GM19463 (cell line): ENCODE data around the gene FAM76B.

Experiments used
- ATAC-seq: cut with Tn5 transposase; IDR thresholded peaks from one replicate; pipeline ENCODE4 v1.9.1; 2021; ENCODE audit warnings: mild to moderate bottlenecking, moderate library complexity; ENCODE audit not compliant: unreplicated experiment

The FAM76B gene

DNA sequence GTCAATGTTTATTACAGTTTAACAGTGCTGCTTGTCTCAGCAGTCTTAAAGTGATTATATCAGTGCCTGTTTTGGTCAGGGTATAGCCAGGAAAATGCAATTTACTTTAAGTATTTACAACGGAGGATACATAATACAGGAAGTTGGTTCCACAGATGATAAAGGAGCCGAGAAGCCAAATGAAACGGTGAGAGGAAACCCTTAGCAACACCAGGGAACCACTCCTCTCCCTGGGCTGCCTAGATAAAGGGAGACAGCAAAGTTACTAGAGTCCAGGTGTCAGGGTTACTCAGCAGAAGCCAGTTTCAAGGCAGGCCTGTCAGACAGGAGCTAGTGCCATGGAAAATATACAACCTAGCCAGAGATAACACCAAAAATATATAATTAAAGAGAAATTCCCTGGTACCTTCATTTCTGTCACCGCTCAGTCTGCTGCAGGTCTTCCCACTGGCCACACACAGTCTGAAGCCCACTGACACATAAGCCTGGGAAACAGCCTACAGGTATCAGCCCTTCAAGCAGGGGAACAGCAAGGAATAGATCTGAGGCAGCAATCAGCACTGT, 55.5 kb downstream of the FAM76B start:
- ATAC-seq, result no peak

GRCh38 chr11:95732930-95733602, 56.5 kb downstream of the FAM76B start:
- no peak for ATAC-seq

DNA sequence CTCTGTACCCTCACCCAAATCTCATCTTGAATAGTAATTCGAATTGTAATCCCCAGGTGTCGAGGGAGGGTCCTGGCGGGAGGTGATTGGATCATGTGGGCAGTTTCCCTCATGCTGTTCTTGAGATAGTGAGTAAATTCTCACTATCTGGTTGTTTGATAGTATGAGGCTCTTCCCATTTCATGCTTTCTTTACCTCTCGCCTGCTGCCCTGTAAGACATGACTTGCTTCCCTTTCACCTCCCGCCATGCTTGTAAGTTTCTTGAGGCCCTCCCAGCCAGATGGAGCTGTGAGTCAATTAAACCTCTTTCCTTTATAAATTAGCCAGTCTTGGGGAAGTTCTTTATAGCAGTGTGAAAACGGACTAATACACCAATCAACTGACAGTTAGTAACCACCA, 60.1 kb downstream of the FAM76B start:
- ATAC-seq, result no peak

DNA sequence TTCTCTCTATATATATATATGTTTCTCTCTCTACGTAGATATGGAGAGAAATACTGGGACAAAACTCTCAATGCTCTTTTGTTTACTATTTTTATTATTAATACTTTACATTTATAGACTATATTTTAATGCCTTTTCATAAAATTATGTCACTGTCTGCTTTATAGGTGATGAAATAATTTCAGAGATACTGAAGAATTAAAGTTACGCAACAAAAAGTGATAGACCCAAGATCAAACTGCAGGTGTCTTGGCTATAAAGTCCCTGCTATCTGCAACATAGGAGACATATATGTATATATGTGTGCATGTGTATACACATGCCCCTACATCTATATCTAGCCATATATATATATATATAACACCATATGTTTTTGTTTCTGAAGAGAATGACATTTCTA, 60.8 kb downstream of the FAM76B start:
- no peak for ATAC-seq

DNA sequence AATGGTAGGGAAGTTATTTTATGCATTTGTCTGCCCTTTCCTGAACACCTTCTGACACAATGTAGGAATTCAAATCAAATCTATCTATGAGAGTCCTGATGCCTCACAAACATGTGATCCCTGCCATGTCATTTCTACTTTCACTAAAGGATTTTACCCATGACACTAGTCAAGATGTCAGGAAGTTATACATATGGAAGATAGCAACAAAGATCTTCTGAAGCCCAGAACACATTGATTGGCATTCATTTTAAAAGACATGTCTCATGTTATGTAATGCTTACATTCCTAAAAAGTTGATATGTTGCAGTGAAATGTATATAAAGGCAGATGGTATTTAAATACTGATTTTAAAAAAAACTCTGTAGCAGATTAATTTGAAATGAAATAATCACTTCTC, 61.5 kb downstream of the FAM76B start:
- no peak for ATAC-seq

GRCh38 chr11:95727620-95728019, 62.0 kb downstream of the FAM76B start:
- ATAC-seq, result no peak

DNA sequence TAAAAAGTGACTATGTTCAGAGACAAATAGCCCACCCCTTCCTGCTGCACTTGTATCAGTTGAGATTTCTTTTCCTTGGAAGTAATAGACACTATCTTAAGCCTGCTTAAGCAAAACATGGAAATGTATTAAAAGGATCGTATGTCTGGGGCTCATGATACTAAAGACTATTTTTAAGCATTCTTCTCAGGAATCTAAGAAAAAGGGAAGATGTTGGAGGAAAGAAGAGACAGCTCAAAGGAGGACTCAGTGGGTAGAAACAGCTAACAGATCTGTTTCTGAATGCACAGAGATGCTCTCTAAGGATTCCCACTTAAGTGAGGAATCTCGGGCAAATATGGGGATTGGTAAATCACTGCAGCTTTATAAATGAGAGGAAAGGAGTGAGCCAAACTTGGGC, 62.5 kb downstream of the FAM76B start:
- ATAC-seq, result no peak

DNA sequence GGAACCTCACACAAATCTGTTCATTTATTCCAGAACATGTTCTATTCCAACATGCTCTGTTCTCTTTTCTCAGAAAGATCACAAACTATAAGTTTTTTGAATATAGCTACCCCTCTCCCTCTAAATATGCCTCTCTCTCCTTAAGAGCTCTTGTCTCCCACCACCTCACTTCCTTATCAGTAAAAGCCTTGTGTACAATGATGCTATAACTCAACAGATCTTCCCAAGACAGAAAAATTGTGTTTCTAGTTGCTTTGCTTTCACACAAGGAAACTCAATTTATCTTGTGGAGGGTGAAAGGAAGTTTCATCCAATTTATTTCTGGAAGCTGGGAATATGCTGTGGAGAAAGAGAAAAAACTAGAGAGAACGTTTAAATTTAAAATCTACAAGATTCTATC, 64.4 kb downstream of the FAM76B start:
- ATAC-seq, result no peak

GRCh38 chr11:95723361-95723942, 66.1 kb downstream of the FAM76B start:
- ATAC-seq, result no peak

DNA sequence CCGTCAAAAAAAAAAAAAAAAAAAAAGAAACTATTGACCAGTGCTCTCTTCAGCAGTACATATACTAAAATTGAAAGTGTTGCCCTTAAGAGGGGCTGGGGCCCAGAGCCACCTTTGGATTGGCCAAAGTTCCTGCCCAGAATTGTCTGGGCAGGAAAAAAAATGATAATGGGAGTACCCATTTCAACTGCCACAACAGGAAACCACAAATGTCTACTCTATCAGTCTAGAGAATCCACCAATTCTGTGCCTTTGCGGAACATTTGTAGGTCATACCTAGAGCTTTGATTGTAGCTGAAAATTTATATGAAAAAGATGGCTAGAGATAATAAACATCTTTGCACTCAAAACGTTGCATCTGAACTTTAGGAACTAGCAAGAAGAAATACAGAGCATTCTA, 69.4 kb downstream of the FAM76B start:
- no peak for ATAC-seq
